ENCODE results near the gene CFDP1.

CFDP1 gene

GRCh38 chr16:75311383-75311938, 121.8 kb downstream of the CFDP1 start:
- ChIA-PET POLR2A (ENCODE audit: low non-redundant PET) (no interaction called here), CTCF (interaction anchor here (0.5 to 2.0 kb wide), 4 partner anchors 11 to 1849 kb away, joined by 3 to 8 read pairs (median 4); no protein-coding TSS in a partner anchor)
- H3K27ac ChIP-seq = no peak overlapping the region
- no peak for TF ChIP-seq CTCF (conservative IDR thresholded peaks at IDR 0.05; ENCODE audit: low read depth)
- DNase-seq (ENCODE audit: low spot score) = no peak

GRCh38 chr16:75310541-75310940, 122.8 kb downstream of the CFDP1 start:
- no peak for TF ChIP-seq CTCF (conservative IDR thresholded peaks at IDR 0.05; ENCODE audit: low read depth)
- POLR2A ChIA-PET (ENCODE audit: low non-redundant PET) = no interaction called here

DNA sequence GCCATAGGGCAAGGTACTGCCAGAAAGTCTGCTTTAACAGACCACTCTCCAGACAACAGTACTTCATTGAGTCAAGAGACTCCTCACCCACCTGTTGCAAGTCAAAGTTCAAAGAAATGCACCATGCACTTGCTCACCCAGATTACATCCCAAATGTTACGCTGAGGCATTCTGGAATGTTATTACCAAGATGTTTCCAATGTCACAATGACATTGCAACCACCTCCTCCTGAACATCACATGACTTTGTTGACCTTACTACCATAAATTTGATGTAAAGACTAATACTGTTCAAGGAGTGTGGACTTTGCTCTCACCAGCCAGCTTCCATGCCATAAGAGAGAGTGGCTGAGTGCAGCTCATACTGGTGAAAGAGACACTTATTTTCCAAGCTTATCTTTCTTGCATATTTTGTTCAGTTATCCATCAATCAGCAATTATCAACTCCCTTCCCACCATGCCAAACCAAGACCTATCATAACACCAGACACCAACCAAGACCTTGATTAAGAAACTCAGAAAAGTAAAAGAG, 123.3 kb downstream of the CFDP1 start:
- ChIA-PET POLR2A (ENCODE audit: low non-redundant PET) (no interaction called here), CTCF (no interaction called here)
- no peak for TF ChIP-seq CTCF (conservative IDR thresholded peaks at IDR 0.05; ENCODE audit: low read depth)
- no peak overlapping the region for H3K27ac ChIP-seq
- no peak for DNase-seq (ENCODE audit: low spot score)

More at GRCh38 chr16:75310541-75310940, 122.8 kb downstream of the CFDP1 start:
- H3K27ac ChIP-seq = no peak overlapping the region
- no peak for DNase-seq (ENCODE audit: low spot score)
- CTCF ChIA-PET = no interaction called here

GRCh38 chr16:75309156-75309555, 124.1 kb downstream of the CFDP1 start:
- DNase-seq (ENCODE audit: low spot score) = no peak
- TF ChIP-seq CTCF (conservative IDR thresholded peaks at IDR 0.05; ENCODE audit: low read depth) = no peak
- H3K27ac ChIP-seq = peak overlapping the region; percentile 30
- CTCF ChIA-PET = no interaction called here
- POLR2A ChIA-PET (ENCODE audit: low non-redundant PET) = no interaction called here

DNA sequence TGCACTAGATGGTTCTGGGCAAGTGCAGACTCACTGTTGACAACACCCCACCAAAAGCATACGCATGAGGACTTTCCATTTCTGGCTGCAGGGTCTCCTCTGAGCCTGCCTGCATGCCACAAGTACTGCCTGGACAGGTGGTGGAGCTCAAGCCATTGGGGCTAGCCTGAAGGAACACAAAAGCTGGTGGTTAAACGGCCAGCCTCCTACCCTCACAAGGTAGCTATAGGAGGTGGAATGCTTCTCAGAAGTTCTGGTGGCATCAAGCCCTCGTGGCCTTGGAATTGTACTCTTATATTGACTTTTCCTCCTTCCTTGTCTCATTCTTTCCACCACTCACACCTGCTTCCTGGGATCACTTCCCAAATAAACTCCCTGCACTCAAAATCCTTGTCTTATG, 125.3 kb downstream of the CFDP1 start:
- no peak for TF ChIP-seq CTCF (conservative IDR thresholded peaks at IDR 0.05; ENCODE audit: low read depth)
- no peak for DNase-seq (ENCODE audit: low spot score)
- peak overlapping the region; percentile 98 for H3K27ac ChIP-seq
- ChIA-PET CTCF (no interaction called here), POLR2A (ENCODE audit: low non-redundant PET) (no interaction called here)

- no peak for TF ChIP-seq CTCF (conservative IDR thresholded peaks at IDR 0.05; ENCODE audit: low read depth)
- DNase-seq (ENCODE audit: low spot score) = no peak
- ChIA-PET POLR2A (ENCODE audit: low non-redundant PET) (interaction anchor here (0.6 kb wide), 1 partner anchor 98 kb away, joined by 8 read pairs; no protein-coding TSS in a partner anchor), CTCF (no interaction called here)
- H3K27ac ChIP-seq = peak overlapping the region; percentile 98
Measured at GRCh38 chr16:75307506-75307905, 125.8 kb downstream of the CFDP1 start.
